ENCODE data around the gene APOC4.

The APOC4 gene

GRCh38 chr19:44993926-44994537 lies 52.0 kb downstream of the APOC4 start:
- no peak for DNase-seq (ENCODE audit: low spot score)
